Adipocyte (in vitro differentiated cells): Measurements from ENCODE around the gene MRTFB.
"Not testable (repeated sequence)": the region's sequence is repeated elsewhere in the genome, so short reads cannot be mapped to it uniquely, and the experiment has no call there.

Source experiments
- DNase-seq: peaks from one replicate; pipeline ENCODE4 v3.0.0-alpha.2; 2015; ENCODE audit warnings: low read depth
- H3K27me3 ChIP-seq: replicated peaks from 2 replicates; pipeline ENCODE4 v1.7.0; 2013; ENCODE audit warnings: mild to moderate bottlenecking, low read length, moderate library complexity; ENCODE audit not compliant: control insufficient read depth, insufficient read depth
- H3K36me3 ChIP-seq: 2 replicates; pipeline ENCODE4 v1.7.0; 2013; ENCODE audit warnings: low read length, mild to moderate bottlenecking, moderate library complexity; ENCODE audit not compliant: control insufficient read depth, insufficient read depth, severe bottlenecking
- H3K4me1 ChIP-seq: 2 replicates; pipeline ENCODE4 v1.7.0; 2013; ENCODE audit warnings: mild to moderate bottlenecking, low read length, moderate library complexity; ENCODE audit not compliant: control insufficient read depth, insufficient read depth
- H3K4me3 ChIP-seq: 2 replicates; pipeline ENCODE4 v1.7.0; 2013; ENCODE audit warnings: mild to moderate bottlenecking, low read length, moderate library complexity
- H3K9ac ChIP-seq: 2 replicates; pipeline ENCODE4 v1.7.0; 2013; ENCODE audit warnings: mild to moderate bottlenecking, low read length, moderate library complexity
- H3K9me3 ChIP-seq: 2 replicates; pipeline ENCODE4 v1.7.0; 2013; ENCODE audit warnings: mild to moderate bottlenecking, low read length, moderate library complexity; ENCODE audit not compliant: control insufficient read depth

The MRTFB gene

GRCh38 chr16:14177704-14178103 is 106.6 kb downstream of the MRTFB start:
- DNase-seq, result no peak
- peaks cover 24% of the 10 kb centered on the region for H3K4me1 ChIP-seq
- no peaks in the 10 kb centered on the region for H3K36me3 ChIP-seq
- no peak overlapping the region for H3K9ac ChIP-seq
- H3K27me3 ChIP-seq, result no peaks in the 10 kb centered on the region
- no peaks in the 10 kb centered on the region for H3K9me3 ChIP-seq
- no peak overlapping the region for H3K4me3 ChIP-seq

DNA sequence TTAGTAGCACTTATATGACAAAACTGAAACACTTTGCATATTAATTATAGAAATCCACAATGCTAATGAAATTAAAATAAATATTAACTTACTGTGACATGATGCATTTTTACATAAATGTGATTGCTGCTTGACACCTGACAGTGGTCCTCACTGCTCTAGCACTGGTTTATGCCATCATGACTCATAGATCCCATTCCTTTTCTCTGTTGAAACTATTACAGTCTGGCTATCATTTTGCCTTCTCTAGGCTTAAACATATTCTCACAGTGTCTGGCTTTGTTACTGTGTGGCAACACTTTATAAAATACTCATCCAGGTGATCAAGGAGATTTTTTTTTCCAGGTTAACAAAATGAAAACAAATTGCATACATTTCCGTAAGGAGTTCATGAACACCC is 108.0 kb downstream of the MRTFB start:
- H3K36me3 ChIP-seq, result no peaks in the 10 kb centered on the region
- H3K4me1 ChIP-seq, result peaks cover 22% of the 10 kb centered on the region
- H3K27me3 ChIP-seq, result no peaks in the 10 kb centered on the region
- DNase-seq, result no peak
- no peaks in the 10 kb centered on the region for H3K9me3 ChIP-seq
- H3K4me3 ChIP-seq, result no peak overlapping the region
- H3K9ac ChIP-seq, result no peak overlapping the region

DNA sequence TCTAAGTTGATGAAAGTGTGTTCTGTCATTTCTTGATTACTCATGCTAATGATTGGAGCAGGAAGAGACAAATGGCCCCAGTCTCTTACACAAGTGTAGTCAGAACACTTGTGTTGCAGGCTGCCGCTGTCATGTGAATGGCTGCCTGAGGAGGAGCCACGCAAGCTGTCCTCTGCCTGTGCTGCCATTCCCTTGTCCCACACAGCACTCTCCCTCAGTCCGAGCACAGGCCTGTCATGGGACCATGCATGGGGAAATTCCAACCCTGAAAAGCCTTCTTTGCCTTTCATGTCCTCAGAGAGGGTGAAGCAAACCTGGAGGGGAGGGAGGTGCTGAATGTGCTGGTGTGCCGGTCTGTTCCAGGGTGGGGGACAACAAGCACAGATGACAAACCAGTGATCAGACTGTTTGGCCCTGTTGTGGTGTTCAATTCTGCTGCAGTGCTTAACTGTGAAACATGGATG is 109.4 kb downstream of the MRTFB start:
- DNase-seq, result no peak
- H3K9me3 ChIP-seq, result no peaks in the 10 kb centered on the region
- peaks cover 28% of the 10 kb centered on the region for H3K4me1 ChIP-seq
- H3K36me3 ChIP-seq, result no peaks in the 10 kb centered on the region
- no peak overlapping the region for H3K4me3 ChIP-seq
- H3K27me3 ChIP-seq, result no peaks in the 10 kb centered on the region
- no peak overlapping the region for H3K9ac ChIP-seq

DNA sequence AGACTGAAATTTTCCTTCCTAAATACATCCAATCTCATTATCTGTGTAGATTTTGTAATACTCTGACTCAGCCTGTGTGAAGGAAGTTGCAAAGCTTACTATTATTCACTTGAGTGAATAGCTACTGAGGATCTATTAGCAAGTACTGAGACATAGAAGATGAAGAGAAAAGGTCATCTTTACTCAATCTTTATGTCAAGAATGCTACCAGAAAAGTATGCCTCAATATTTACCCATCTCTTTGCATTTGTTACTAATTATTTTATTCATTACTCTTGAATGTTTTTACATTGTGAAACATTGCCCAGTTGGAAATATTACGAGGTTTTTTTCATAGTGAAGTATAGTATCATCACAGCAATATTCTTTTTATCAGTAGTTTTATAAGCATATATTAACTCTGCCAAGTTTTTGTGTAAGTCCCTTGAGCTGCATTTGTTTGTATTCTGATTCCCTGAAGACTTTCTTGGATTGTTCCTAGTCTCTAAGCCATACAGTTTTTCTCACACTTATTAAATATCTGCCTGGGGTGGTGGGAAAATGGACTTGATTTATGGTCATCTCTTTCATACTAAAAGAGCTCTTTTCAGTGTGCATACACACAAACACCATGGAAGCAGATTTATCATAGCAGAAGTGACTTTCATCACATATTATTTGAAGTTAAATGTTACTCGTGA is 110.4 kb downstream of the MRTFB start:
- Histone ChIP-seq H3K9ac (no peak overlapping the region), H3K27me3 (no peaks in the 10 kb centered on the region), H3K4me1 (peaks cover 37% of the 10 kb centered on the region), H3K4me3 (no peak overlapping the region), H3K9me3 (no peaks in the 10 kb centered on the region), H3K36me3 (no peaks in the 10 kb centered on the region)
- peak; percentile 78 for DNase-seq

GRCh38 chr16:14182999-14183398 is 111.9 kb downstream of the MRTFB start:
- Histone ChIP-seq H3K4me1 (peaks cover 47% of the 10 kb centered on the region), H3K9ac (no peak overlapping the region), H3K27me3 (no peaks in the 10 kb centered on the region), H3K4me3 (no peak overlapping the region), H3K36me3 (no peaks in the 10 kb centered on the region), H3K9me3 (no peaks in the 10 kb centered on the region)
- no peak for DNase-seq

GRCh38 chr16:14183962-14184361 is 112.8 kb downstream of the MRTFB start:
- not testable (repeated sequence) for H3K27me3 ChIP-seq, H3K36me3 ChIP-seq, H3K9me3 ChIP-seq, H3K4me3 ChIP-seq, DNase-seq, H3K9ac ChIP-seq
- peaks cover 47% of the 10 kb centered on the region for H3K4me1 ChIP-seq

DNA sequence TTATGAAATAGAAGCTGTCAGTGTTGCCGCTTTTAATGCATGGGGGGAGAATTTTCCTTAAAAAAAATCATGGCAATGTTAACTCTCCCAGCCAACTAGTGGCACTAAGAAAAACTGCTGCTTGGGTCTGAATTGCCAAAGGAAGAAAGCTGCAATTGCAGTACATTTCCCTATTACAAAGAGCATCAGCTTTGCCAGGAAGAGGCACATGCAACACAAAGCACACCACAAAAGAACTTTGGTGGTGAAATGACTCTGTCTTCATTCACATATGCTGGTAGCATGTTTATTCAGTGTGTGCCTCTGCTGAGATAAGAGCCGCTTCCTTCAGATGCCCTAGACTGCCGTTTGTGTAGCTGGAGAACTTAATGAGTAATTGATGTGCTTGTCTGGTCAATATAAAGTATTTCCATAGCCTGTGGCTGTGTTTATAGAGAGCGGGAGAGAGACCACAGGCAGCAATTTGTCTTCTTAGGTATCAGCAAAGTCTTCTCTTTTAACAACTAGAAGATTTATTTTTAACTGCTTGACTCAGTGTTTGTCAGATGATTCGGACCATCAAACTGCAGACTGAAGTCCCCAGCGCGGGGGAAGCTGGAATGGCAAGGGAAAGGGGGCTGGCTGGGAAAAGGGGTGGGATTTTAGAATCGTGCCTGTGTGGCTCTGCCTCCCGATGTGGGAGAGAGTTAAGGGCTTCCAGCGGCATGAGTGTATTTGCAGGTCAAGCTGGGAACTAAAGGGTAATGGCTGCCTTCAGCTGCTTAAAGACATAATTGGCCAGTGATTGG is 115.1 kb downstream of the MRTFB start:
- Histone ChIP-seq H3K4me1 (peaks cover 34% of the 10 kb centered on the region), H3K4me3 (peak overlapping the region; percentile 77), H3K27me3 (no peaks in the 10 kb centered on the region), H3K9ac (peak overlapping the region; percentile 72), H3K9me3 (no peaks in the 10 kb centered on the region), H3K36me3 (no peaks in the 10 kb centered on the region)
- DNase-seq, result peak; percentile 84

DNA sequence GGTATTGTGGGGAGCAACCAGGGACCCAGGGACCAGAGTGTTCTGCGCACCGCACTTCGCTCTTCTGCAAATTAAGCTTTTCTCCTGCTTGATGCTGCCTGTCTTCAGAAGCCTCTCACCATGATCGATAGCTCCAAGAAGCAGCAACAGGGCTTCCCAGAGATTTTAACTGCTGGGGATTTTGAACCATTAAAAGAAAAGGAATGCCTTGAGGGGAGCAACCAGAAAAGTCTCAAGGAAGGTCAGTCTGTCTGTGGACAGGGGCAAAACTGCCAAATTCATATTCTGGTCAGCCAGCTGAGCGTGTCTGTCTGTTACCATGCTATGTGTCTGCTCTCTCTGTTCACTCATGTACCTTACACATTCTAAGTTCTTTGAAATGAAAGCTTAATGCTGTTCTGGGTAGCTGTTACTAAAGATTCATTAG is 115.7 kb downstream of the MRTFB start:
- Histone ChIP-seq H3K9ac (peak overlapping the region; percentile 72), H3K36me3 (no peaks in the 10 kb centered on the region), H3K4me3 (peak overlapping the region; percentile 77), H3K4me1 (peaks cover 29% of the 10 kb centered on the region), H3K9me3 (no peaks in the 10 kb centered on the region), H3K27me3 (no peaks in the 10 kb centered on the region)
- DNase-seq, result peak; percentile 37

DNA sequence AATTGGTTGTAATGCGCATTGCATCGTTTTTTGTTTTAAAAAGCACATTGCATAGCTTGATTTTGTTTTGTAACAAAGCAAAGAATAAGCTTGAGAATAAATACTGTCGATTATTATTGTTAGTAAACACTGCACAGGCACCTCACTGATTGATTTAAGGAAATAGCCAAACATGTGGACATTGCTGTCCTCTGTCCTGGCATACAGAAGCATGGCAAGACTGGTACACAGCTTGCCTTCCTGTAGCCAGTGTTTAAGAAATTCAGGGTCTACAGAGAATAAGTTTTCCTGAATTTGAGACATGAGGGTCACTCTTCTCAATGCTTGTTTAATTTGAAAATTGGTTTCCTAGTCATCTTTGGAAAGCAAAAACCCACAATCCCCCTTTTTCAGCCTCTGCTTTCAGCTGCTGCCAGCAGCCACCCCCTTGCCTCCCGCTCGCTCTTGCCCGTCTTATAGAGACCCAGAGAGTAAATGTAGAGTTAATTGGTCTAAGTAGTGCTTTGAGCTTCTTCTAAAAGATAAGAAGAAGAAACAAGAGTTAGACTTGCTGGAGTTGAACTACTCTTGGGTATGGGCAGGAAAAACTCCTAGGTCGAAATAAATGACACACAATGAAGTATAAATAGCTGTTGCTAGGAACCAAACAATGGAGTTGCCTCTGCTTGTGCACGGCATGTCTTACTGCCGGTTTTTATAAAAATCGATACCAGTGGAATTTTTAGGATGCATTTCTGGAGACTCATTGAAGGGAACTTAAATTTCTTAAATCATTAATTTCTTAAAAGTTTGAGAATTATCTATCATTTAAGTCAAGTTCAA is 116.6 kb downstream of the MRTFB start:
- Histone ChIP-seq H3K4me1 (peaks cover 24% of the 10 kb centered on the region), H3K36me3 (no peaks in the 10 kb centered on the region), H3K4me3 (peak overlapping the region; percentile 77), H3K9me3 (no peaks in the 10 kb centered on the region), H3K27me3 (no peaks in the 10 kb centered on the region), H3K9ac (peak overlapping the region; percentile 72)
- DNase-seq, result no peak

DNA sequence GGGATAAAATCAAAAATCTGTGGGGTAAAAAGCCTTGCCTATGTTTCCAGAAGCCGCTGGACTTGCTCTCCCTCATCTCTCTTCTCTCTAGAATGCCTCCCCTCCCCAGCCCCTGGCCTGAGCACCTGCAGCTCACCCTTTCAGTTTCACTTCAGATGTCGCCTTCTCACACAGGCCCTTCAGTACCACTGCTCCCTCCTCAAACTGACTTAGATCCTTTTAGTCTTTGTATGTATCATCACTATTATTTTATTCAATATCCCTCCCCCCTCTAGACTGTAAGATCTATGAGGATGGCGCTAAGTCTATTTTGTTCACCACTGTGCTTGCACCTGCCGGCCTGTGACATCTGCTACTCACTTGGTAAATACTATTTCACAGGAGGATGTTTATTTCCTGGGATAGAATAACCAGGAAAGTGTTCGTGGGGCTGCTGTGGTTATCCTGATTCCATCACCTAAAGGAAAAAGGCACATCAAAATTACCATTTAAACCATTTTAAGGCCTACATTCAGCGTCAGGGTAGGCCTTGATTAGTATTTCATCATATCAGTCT is 122.3 kb downstream of the MRTFB start:
- no peak for DNase-seq
- H3K27me3 ChIP-seq, result no peaks in the 10 kb centered on the region
- H3K9me3 ChIP-seq, result no peaks in the 10 kb centered on the region
- H3K9ac ChIP-seq, result no peak overlapping the region
- H3K36me3 ChIP-seq, result no peaks in the 10 kb centered on the region
- H3K4me3 ChIP-seq, result no peak overlapping the region
- H3K4me1 ChIP-seq, result no peaks in the 10 kb centered on the region

DNA sequence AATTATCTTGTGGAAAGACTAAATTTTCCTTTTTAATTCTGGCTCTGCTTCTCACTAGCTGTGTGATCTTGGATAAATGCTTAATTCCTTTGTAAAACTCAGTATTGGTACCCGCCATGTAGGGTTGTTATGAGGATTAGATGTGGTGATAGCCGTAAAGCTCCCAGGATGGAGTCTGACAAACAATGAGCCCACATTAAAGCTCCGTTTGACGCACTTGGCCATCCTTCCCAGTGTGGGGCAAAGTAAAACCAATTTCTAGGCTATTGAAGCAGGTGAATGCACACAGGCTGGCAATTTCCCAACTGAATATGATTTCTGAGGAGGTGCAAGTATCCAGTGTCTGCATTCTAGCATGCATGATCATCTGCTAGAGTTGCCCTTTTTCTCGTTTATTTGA is 123.6 kb downstream of the MRTFB start:
- H3K9ac ChIP-seq, result no peak overlapping the region
- DNase-seq, result no peak
- H3K4me3 ChIP-seq, result no peak overlapping the region
- no peaks in the 10 kb centered on the region for H3K4me1 ChIP-seq
- H3K36me3 ChIP-seq, result no peaks in the 10 kb centered on the region
- H3K9me3 ChIP-seq, result no peaks in the 10 kb centered on the region
- no peaks in the 10 kb centered on the region for H3K27me3 ChIP-seq
